ENCODE results near the gene NPTXR. TPM values are rescaled to one million over a fixed set of nuclear protein-coding genes. Genes with fewer than 3 reads are reported as not detected.

NPTXR gene
- total RNA-seq, 1 experiment from 2014 or later, result 12.8 TPM

DNA sequence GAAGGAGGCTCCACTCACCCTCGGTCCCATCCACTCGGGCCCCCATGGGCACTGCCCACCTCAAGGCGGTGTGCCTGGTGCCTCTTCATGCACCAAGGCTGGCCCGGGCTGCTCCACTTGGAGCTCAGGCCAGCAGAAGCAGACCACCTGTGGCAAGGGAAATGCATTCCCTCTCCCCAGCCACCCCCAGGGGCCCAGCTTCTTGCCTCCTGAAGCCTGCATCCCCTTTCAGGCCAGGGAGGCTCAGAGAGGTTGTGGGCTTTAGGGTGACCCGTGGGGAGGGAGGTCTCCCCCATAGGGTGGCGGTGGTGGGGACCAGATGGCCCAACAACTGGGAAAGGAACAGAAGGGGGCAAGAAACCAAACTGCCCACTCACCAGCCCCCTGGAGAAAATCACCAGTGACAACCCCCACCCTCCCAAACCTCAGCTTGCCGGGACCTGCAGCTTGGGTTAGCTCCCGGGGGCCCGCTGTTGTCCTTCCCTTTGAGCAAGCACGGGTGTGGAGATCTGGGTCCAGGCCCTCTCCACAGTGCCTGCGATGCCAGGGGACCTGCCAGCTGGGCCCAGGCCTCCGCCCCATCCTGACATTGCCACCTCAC lies 19.8 kb upstream of the NPTXR start:
- Histone ChIP-seq H3K36me3 (ENCODE audit: control insufficient read depth in 1 of 2, insufficient read depth in 2 of 2, low read length in 2 of 2) (peaks cover 16 to 28% of the 10 kb centered on the region in 2 experiments), H3K9me3 (ENCODE audit: control insufficient read depth in 1 of 2, insufficient read depth in 1 of 2, low read depth in 1 of 2, low read length in 2 of 2) (no peaks in the 10 kb centered on the region), H3K4me2 (ENCODE audit: low read length) (no peak overlapping the region), H2AFZ (ENCODE audit: low read depth, low read length, poor library complexity, severe bottlenecking) (no peak overlapping the region), H3K27ac (ENCODE audit: low read depth, low read length) (no peak overlapping the region), H3K4me1 (ENCODE audit: control insufficient read depth in 1 of 2, insufficient read depth in 2 of 2, low read length in 2 of 2) (peaks cover 0 to 2% of the 10 kb centered on the region in 2 experiments; a peak in 3 of 4 replicates), H3K79me2 (ENCODE audit: insufficient read depth, low read length) (peaks cover 24% of the 10 kb centered on the region; the same call in 1 of the 2 replicates), H3K27me3 (ENCODE audit: insufficient read depth, low read length) (no peaks in the 10 kb centered on the region), H3K4me3 (replicated peaks in 1 of 2; ENCODE audit: low read depth in 1 of 2, low read length in 2 of 2) (no peak overlapping the region), H4K20me1 (ENCODE audit: insufficient read depth) (no peaks in the 10 kb centered on the region), H3K9me2 (ENCODE audit: insufficient read depth) (no peaks in the 10 kb centered on the region), H3K9ac (ENCODE audit: low read length) (no peak overlapping the region)
- intact Hi-C loops (cut with micrococcal nuclease), result no loop called here
- DNase-seq (ENCODE audit: low read depth, low spot score) (no peak), ATAC-seq (no peak)
- CTCF ChIA-PET, result interaction anchor here (1.2 kb wide), 1 partner anchor 95 kb away, joined by 8 read pairs; no protein-coding TSS in a partner anchor
- RAD21 ChIA-PET (ENCODE audit: low non-redundant PET in 1 of 2, low total read pairs in 2 of 2, uncharacterized antibody in 2 of 2, unreplicated experiment in 2 of 2), result no interaction called here
- TF ChIP-seq, protein P1, sequence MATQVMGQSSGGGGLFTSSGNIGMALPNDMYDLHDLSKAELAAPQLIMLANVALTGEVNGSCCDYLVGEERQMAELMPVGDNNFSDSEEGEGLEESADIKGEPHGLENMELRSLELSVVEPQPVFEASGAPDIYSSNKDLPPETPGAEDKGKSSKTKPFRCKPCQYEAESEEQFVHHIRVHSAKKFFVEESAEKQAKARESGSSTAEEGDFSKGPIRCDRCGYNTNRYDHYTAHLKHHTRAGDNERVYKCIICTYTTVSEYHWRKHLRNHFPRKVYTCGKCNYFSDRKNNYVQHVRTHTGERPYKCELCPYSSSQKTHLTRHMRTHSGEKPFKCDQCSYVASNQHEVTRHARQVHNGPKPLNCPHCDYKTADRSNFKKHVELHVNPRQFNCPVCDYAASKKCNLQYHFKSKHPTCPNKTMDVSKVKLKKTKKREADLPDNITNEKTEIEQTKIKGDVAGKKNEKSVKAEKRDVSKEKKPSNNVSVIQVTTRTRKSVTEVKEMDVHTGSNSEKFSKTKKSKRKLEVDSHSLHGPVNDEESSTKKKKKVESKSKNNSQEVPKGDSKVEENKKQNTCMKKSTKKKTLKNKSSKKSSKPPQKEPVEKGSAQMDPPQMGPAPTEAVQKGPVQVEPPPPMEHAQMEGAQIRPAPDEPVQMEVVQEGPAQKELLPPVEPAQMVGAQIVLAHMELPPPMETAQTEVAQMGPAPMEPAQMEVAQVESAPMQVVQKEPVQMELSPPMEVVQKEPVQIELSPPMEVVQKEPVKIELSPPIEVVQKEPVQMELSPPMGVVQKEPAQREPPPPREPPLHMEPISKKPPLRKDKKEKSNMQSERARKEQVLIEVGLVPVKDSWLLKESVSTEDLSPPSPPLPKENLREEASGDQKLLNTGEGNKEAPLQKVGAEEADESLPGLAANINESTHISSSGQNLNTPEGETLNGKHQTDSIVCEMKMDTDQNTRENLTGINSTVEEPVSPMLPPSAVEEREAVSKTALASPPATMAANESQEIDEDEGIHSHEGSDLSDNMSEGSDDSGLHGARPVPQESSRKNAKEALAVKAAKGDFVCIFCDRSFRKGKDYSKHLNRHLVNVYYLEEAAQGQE (IDR thresholded peaks at IDR 0.05; ENCODE audit: low read depth), result no peak
- no peak for TF ChIP-seq SIN3A (IDR thresholded peaks at IDR 0.05; ENCODE audit: low read depth)
- no TSS peak for BruUV-seq (replicated peaks)
- POLR2A ChIA-PET, result interaction anchor here (1.1 to 1.2 kb wide), 2 partner anchors 10 to 95 kb away, joined by 3 read pairs; no protein-coding TSS in a partner anchor

All from HCT116 (cell line).